GM18858 (cell line): ENCODE data around the gene RAPGEF5.

Source experiments
- ATAC-seq: cut with Tn5 transposase; IDR thresholded peaks from one replicate; pipeline ENCODE4 v1.9.1; 2021; ENCODE audit not compliant: unreplicated experiment

The RAPGEF5 gene

DNA sequence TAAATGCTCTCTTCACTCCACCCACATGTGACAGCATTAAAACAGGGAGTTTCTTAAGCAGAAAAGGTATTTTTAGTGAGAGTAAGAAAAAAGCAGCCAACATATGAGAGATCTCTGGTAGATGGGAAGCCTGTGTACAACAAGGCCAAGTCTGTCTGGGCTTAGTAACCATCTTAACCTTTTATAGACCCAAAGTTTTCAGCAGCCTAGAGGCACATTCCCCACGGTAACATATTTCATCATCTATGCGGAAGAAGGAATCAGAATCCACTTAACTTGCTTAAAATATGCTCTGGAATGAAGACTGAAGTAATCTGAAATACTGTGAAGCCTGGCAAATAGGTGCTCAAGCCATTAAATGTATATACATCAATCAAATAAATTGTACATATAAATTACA, 127.8 kb downstream of the RAPGEF5 start:
- no peak for ATAC-seq

DNA sequence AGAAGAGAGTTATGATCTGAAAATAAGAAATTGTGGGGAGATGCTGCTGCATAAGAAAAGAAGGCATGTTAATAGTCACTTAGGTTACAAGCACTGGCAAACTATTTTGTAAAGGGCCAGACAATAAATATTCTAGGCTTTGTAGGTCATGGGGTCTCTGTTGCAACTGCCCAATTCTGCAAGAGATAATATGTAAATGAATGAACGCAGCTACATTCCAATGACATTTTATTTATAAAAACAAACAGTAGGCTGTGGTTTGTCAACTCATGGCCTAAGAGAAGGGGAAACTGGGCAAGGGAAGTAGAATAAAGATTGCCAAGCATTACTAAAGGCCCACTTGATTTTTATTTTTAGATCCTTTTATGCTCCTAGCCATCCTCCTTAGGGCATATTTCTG, 133.1 kb downstream of the RAPGEF5 start:
- no peak for ATAC-seq

DNA sequence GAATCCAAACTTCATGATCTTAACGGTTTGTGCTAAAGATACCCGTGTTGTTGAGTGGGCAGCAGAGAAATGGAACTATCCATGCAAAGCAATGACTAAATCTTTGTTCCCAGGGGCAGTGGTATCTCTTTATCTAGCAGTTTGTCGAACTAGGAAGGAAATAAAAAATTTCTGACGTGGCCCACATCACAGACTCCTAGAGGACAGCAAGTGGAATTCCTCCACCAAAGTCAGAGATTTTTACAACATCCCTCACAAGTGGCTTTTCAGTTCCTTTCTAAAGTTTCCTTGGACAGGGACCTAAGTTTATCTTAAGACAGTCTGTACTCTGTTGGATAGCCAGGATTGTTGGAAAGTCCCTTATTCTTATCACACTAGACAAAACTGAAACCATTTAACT, 136.0 kb downstream of the RAPGEF5 start:
- no peak for ATAC-seq

DNA sequence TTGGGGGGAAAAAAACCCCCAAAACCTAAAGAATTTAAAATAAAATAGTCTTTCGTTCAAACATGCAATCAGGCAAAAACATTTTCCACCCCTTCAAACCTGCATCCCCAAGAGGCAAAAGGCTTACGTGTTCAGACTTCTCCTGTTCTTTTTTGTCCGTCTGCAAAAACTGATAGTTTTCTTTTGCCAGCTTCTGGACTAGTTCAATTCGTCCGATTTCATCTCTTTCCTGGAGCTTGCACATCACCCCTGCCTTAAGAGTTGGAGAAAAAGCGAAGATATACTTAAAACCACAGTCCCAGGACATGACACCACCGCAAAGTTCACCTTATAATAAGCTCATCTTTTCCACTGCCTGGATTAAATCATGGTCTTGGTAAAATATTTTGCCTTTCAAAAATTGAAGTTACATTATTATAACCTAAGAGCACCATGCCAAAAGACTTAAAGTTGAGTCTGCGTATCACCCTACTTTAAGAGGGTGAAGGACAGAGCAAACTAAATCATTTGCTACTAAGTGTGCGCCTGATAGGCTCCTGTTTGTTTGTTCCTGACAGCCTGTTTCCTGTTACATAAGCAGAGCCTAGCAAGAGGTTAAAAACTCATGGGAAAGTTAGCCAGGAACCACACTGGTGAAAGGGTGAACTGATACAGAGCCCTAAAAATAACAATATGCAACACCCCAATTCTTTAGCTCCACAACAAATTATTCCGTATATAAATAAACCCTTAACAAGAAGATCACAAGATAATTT, 137.0 kb downstream of the RAPGEF5 start:
- ATAC-seq = no peak

DNA sequence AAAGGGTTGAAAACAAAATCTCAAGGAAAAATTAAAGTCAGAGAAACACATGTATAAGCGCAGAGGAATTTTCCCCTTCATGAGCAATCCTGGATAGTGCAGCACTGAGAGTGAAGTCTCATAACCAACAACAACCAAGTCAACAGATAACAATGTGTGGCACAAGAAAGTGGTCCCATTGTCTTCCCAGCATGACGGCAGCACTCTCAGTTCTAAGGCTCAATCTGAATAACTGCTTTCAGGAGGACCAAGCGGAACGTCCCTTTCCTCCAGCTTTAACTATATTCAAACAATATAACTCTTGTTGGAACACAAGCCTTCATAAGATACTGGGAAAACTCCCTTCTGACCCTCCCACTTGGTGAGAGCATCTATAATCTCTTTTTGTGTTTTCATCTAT, 137.9 kb downstream of the RAPGEF5 start:
- ATAC-seq = no peak

DNA sequence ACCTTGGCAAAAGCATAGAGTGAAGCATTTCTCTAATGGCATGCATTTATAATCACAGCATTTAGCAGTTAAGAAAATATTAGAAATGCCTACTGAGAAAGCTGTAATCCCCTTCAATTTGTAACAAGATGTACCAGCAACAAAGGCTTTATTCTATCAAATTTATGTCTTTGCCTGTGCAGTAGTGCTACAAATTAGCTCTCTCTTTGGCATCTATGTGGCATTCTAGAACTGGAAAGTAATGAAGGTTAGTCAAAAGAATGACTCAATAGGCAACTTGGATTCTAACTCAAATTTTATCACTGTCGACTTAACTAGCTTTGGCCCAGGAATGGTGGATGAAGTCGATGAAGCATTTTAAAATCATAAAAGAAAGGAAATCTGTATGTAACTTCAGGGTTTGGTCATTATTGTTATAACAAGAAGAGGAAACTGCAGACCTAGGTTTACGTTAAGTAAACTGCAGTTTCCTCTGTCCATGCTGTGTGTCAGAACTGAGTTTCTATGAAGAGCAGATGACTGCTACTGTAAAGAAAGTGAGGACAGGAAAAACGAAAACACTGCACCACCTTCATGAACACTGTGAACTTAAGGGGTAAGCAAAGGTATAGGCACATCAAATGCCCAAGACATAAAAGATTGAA, 140.0 kb downstream of the RAPGEF5 start:
- no peak for ATAC-seq

DNA sequence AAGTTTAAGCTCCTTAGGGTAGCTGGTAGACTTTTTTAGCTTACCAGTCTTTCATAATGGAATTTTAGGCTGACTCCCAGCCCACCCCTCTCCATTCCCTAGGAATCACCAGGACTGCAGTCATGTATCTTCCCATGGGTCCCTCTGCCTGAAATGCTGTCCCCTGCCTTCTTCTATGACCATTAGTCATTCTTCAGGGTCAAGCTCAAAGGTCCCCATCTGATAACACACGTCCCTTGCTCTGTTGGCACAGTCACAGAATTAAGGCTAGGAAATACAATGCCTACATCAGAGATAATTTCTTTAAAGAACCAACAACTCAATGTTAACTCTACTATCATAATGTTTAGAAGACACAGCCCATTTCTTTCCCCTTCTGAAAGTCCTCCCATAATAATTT, 140.6 kb downstream of the RAPGEF5 start:
- no peak for ATAC-seq

DNA sequence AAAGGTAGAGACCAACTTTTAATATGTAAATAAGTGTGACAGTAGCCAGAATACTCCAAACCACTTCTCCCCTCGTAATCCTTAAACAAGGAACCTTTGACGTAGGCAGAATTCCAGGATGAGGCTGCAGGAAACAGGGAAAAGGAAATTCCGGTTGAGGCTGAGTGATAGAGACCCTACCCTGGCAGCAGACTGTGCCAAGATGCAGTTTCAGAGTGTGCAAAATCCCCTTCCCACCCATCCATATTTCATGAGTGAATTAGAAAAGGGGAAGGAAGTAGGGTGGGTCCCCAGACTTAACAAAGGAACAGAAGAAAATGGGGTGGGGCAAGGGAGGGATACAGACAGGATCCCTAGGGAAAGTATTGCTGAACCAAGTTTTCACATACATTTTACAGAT, 143.0 kb downstream of the RAPGEF5 start:
- ATAC-seq = no peak

DNA sequence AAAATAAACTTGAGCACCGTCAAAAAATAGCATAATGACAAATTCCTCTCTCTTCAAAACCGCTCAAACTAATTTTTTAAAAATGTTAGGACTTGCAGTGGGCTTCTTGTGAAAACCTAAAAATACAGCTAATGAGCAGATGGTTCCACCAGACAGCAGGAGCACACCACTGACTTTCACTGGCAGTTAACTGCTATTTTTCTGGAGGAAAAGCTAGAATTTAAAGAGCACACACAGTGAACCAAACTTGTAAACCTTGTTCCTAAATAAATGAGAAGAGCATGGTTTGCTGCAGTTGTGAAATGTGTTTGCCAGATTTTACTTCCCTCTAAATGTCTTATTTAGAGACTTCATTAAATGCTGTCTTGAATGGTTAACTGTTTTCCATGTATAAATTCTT, 143.9 kb downstream of the RAPGEF5 start:
- no peak for ATAC-seq

DNA sequence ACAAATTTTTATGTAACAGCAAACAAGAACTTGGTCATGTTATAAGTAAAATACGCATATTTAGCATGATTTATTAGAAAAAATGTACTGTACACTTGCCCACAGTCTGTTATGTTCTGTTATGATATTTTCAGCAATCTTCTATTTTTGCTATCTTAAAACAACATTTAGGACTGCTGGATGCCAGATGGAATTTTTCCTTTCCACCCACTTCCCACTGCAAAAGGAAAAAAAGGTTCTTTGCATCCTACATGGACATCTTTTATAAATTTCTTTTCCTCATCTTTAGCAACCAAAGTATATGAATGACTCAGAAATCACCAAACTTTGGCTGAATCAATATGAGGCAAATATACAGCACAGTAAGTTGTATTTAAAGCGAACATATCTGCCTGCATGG, 146.0 kb downstream of the RAPGEF5 start:
- ATAC-seq = no peak

DNA sequence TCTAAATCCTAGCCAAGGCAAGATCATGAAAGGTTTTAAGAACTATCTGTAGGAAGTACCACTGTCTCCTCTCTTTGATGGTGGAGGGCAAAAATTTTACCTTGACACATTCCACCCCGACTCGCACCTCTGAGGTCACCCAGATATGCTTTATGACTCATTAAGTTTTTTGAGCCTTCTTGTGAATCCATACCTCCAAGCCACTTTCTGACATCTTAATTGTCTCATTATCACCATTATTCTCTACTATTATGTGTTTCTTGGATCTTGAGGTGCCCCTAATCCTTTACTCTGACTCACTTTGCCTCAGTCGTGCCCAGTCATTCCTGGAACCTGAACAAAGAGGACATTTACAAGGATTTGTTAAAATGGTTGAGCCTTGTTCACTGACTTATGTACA, 146.6 kb downstream of the RAPGEF5 start:
- ATAC-seq = no peak

DNA sequence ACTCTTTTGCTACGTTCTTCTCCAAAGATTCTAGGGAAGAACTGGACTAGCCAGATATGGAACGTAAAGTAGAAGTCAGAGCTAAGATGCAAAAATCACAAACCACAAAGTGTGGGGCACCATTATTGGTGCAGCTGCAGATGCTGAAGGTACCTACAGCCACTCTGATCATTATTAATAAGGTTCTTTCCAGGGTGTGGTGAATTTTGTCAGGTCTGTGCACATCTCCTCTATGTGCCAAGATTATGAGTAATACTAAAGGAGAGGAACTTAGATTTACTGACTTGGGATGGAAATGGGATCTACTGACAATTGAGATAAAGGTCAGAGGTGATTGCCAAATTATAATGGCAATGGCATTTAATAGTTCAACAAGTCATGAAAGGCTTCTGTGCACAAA, 148.2 kb downstream of the RAPGEF5 start:
- no peak for ATAC-seq

DNA sequence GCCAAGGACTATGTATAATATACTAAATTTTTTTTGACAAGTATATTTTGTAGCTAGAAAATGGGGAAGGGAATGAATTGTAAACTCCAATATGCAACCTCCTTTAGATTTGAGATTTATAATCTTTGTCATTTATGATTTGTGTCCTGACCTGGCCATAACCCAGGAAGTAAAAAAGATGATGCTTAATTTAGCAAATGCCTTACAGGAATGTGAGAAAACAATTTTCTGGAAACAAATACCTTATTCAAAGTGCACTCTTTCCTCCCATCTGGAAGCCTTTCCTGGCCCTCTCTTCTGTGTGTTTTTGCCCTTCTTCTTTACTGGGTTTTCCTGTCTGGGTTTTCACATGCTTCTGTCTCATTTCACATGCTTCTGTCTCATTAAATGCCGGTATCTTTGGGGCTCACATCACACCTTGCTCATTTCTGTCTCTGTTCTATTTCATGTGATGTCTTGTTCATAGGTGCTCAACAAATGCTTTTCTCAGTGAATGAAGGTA, 149.2 kb downstream of the RAPGEF5 start:
- no peak for ATAC-seq

DNA sequence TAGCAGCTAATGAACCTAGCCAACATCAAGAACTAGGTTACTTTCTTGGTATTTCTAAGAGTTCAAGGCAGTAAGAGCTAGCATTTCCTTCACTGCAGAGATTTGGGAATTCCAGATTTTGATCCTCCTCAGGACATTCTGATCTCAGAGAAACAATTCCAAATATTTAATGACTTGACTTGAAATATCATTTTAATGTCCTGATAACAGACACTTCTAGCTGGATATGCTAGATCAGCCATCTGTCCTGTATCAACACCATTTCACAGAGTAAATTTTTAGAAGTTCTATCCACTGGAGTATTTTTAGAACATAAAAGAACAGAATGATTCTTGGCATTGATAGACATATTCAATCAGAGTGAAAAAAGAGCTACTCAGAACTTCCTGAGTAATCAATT, 151.3 kb downstream of the RAPGEF5 start:
- no peak for ATAC-seq

DNA sequence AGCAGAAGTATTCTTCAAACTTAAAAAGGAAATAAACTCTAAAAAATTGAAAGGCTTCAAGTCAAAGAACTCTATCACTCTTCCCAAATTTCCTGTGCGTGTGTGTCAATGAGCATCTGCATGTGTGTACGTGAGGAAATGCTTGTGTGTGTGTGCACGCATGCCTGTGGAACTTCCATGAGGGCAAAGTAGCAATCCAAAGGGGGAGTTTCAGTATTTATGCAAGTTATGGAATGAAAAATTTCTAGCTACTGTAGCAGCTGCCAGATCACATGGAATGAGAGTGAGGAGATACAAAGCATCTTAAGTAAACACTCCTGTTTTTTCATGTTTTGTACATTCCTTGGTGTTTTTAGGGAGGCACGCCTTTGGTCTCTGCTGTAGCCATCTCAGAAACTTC, 152.6 kb downstream of the RAPGEF5 start:
- ATAC-seq = no peak

DNA sequence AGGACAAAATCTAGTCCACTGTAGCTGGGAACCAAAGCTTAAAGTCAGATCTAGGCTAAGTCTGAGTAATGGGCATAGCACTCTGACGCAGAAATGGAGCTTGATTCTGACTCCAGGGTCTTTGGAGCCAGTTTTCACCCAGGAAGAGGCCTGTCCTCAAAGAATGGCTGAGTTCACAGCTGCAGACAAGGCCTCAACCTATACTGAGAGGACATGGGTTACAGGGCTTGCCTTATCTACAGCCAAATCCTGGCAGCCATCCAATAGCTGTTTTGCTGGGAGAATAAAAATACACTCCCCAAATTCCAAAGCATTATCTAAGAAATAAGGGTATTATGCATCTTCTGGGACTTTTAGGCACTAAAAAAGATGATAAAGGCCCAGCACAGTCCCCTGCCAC, 154.8 kb downstream of the RAPGEF5 start:
- no peak for ATAC-seq

DNA sequence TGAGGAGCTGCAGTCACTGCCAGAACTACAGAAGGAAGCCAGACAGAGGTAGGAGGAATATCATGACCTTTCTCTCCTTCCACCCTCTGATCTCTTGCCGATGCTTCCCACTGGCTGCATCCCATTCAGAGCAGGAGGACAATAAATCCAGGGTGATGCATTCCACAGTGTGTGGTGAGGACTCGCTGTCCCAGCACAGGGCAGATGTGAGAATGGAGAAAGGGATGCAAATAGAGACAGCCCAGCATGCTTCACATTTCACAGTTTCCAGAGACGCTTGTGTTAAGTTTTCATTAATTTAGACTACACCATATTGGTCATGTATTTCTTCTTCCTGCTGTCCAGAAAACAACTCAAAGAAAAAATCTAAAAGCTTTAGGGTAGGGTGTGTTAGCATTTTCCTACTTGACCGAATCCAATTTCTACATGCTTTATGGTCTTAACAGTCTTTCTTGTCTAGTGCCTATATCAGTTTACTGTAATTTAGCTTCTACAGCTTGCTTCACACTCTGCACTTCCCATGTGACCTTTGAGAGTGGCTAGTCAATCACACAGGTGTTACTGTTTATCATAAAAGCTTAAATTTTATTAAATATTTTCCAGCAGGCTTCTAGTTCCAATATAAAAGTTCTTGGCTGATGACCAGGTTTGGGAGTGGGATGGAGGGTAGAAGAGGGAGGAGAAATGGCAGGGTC, 155.6 kb downstream of the RAPGEF5 start:
- no peak for ATAC-seq

DNA sequence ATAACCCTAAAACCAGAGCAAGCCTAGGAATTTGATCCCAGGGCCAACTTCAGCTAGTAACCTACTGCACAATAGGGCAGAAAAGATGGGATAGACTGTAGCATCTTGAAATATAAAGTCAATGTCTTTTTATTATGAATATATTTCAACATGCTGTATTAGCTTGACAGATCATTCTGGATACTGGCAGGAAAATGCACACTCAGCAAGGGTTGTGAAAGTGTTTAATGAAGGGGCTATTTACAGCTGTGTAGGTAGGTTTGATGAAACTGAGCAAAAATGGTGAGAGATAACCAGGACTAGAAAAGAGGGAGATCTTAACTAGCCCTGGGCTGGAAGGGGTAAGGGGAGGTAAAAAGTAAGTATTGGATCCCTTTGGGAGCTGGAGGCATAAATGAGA, 156.2 kb downstream of the RAPGEF5 start:
- no peak for ATAC-seq

DNA sequence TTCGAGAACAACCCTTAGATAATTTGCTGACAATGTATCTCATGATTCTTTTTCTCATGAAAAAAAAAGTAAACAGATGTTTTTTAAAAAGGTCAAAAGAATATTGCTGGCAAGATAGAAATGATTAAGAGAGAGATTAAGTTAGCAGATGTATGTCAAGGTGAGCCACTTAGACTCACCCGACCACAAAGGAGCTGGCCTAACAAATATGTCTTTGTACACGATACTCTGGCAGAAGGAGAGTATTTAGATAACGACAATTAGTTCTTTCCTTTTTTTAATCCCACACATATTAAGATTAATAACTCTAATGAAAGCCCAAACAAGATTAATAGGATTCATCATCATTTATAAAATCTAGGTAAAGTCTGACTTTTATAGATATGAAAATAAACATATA, 156.7 kb downstream of the RAPGEF5 start:
- no peak for ATAC-seq

DNA sequence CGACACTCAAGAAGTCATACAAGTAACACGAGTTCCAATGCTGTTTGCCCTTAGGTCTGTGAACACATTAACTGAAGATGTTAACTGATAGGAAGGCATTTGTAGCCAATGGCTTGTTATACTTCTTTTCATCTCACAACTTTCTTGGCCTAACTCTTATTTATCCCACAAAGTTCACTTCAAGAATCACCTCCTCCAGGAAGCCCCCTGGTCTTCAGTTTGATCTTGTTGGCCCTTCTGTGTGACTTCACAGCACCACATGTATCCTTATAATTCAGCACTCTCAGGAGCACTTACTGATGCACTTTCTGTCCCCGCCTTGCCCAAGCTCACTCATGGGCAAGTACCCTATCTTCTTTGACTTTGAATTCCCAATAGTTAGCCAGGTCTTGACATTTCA, 159.6 kb downstream of the RAPGEF5 start:
- no peak for ATAC-seq

DNA sequence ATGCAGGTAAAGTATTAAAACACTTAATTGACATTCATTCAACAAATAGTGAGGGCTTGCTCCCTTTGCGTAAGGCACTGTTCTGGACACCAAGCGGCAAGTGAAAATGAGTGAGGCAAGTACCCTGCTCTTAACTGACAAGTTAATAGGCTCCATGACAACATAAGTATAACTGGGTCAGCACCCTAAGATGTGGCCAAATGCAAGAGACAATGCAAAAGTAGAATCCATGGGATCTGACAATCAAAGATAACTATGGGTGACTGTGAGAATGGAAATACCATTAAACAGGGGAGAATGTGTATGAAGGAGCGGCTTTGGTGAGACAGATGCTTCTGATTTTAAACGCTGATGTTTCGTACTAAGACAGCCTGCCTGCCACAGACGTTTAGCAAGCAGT, 160.5 kb downstream of the RAPGEF5 start:
- no peak for ATAC-seq
